ENCODE measurements around the gene GLRA3.
"Not testable (repeated sequence)": the region's sequence is repeated elsewhere in the genome, so short reads cannot be mapped to it uniquely, and the experiment has no call there.

Gene GLRA3
- 0 reads per million in 2 experiments for total RNA-seq

GRCh38 chr4:174828845-174829701 lies at the start of gene GLRA3:
GLRA3 (minus strand) TSS chr4:174829247; CDS start chr4:174828811, 436 bp downstream.
- no peak for DNase-seq (ENCODE audit: low read depth)

DNA sequence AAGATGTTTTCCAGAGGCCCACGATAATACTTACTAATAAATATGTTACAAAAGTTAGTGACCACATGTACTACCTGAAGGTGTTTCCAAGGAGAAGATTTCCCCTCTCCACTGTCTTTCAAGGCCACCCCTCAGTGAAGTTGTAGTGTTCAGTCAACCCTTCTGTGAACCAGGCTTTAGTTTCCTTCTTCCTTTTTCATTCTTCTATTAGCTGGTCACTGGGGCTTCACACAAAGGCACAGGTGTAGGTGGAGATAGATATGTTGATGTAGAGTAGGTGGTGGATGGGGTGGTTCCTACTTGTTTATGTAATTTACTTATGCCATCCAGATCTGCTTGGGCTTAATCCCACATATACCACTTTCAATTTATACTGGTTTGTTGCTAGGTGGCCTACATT lies 45.9 kb upstream of the GLRA3 start:
- no peak for DNase-seq (ENCODE audit: low read depth)

- DNase-seq (ENCODE audit: low read depth), result no peak
Observed at GRCh38 chr4:174873931-174874330, 44.9 kb upstream of the GLRA3 start.

GRCh38 chr4:174873146-174873545 lies 44.1 kb upstream of the GLRA3 start:
- not testable (repeated sequence) for DNase-seq (ENCODE audit: low read depth)

DNA sequence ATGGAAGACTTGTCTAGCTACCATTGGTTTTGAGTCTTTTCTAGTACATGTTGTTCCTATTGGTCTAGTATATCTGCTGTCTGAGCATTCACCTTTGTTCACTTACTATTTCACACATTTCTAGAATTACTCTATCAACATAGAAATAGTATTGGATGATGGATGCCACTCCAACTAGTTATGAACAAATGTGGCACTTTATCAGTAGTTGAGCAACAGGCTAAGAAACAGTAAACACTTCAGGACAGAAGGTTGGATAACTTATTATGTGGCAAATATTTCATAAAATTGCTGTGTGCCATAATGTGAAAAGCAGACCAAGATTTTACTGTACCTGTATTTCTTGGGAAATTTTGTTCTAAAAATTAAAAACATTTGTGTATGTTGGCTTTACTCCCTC lies 42.4 kb upstream of the GLRA3 start:
- no peak for DNase-seq (ENCODE audit: low read depth)

GRCh38 chr4:174870311-174870710 lies 41.3 kb upstream of the GLRA3 start:
- DNase-seq (ENCODE audit: low read depth), result no peak

- no peak for DNase-seq (ENCODE audit: low read depth)
Observed at GRCh38 chr4:174869339-174869738, 40.3 kb upstream of the GLRA3 start.

- no peak for DNase-seq (ENCODE audit: low read depth)
Observed at GRCh38 chr4:174867903-174868302, 38.9 kb upstream of the GLRA3 start.

DNA sequence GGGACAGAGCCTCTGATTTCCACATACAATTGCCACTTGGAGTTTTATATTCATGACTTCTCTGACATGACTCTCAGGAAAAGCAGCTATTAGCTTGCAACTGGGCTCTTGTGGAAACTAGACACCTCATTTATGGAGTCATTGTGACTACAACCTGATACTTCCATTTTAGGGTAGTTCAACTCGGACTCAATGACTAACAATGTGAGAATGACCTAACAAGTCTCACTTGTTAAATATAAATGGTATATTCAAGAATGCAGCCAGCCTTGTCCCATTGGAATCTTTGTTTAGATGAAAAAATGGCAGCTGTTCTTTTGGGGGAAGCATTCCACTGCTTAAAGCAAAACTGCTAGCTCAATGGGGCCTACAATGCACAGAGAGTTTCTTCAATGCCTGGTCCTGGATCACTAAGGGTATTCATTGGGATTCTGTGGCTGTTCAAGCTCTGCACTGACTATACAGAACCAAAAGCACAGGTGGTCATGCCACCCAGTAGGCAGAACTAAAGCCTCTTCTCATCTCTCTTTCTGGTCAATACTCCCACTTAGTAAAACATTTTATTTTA lies 36.5 kb upstream of the GLRA3 start:
- DNase-seq (ENCODE audit: low read depth), result no peak

DNA sequence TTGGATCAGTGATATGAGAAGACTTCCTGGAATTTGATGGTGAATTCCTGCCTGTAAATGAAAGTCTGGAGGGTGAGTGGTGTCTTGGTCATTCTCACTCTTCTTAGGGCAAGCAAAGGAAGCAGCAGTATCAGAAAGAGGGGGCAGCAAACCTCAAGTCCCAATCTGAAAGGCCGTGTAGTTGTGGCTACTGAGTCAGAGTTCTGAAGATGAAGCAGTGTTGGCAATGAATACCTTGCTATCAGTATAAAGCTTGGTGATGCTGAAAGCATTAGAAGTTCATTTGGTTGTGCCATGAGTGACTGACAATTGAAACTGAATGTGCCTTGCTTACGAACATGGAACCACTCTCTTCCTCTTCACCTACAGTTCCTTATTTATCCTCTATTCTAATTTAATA lies 35.0 kb upstream of the GLRA3 start:
- no peak for DNase-seq (ENCODE audit: low read depth)

DNA sequence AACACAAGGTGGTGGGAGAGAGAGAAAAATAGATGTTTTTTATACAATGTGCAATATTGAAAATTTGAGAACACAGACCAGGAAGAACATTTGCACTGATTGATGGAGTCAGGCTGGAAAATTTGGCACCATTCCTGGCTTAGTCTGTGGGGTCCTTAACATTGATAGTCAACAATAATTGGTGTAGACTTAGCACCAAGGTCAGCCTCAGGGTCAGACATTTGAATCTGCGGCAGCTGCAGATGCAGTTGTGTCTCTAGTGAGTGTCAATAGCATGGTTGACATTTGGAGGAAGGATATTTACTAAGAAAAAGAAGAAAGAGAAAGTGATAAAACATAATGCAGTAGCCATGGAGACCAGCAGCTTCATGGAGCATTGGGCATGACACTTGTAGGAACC lies 31.5 kb upstream of the GLRA3 start:
- DNase-seq (ENCODE audit: low read depth), result no peak

- no peak for DNase-seq (ENCODE audit: low read depth)
Observed at GRCh38 chr4:174859904-174860303, 30.9 kb upstream of the GLRA3 start.

DNA sequence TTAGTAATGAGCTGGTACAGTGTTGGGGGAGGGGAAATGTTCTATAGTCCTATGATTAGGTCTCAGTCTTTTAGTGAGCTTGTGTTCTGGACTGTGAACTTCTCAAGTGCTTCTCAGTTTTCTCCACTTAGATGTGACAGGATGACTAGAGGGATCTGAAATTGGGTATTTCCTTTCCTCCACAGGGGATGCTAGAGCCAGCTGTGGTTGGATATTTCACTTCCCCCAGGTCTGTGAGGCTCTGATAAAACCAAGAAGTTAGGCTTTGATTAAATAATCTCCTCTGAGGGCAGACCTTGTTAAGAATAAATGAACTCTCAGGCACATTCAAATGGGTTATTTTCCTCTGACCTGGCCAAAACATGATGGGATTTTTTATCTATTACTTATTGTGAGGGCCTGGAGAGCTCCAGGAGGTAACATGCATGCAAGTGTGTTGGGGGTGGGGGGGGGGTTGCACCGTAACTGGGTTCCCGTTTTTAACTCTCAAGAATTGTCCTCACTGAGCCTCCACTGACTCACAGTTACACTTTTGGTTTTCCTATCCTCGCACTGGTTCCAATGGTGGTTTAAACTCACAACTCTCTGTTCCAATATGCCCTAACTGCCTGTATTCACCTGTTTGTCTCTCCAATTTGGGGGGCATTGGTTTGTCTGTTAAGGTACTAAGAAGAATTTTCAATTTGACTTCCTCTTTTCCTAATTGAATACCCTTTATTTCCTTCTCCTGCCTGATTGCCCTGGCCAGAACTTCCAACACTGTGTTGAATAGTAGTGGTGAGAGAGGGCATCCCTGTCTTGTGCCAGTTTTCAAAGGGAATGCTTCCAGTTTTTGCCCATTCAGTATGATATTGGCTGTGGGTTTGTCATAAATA lies 28.1 kb upstream of the GLRA3 start:
- DNase-seq (ENCODE audit: low read depth), result no peak

DNA sequence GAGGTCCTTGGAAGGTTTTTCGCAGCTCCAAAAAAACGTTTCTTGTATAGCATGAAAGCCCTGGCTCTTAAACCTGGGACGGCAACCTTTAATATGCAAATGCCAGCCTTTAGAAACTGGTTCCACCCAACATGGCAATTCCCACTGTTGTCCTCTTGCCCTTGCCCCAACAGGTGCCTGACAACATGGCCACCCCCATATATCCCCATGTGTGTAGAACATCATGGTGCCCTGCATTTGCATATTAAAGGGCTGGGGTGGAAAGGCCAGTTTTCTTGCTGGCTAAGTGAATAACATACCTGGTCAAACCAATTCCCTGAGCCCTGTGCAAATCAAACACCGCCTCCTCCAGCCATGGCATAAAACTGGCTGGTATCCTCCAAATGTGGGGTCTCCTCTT lies 26.0 kb upstream of the GLRA3 start:
- DNase-seq (ENCODE audit: low read depth), result no peak

DNA sequence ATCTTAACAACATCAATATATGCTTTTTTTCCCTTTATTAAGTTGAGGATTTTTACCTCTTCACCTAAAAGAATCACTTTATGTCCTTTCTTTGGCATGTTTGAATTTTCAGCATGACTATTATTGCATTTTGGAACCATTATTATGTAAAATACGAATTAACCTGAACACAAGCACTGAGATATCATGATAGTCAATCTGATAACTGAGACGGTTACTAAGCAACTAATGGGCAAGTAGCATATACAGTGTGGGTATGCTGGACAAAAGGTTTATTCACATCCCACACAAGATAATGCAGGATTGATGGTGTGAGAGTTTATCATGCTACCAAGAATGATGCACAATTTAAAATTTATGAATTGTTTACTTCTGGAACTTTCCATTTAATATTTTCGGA lies 24.6 kb upstream of the GLRA3 start:
- no peak for DNase-seq (ENCODE audit: low read depth)

DNA sequence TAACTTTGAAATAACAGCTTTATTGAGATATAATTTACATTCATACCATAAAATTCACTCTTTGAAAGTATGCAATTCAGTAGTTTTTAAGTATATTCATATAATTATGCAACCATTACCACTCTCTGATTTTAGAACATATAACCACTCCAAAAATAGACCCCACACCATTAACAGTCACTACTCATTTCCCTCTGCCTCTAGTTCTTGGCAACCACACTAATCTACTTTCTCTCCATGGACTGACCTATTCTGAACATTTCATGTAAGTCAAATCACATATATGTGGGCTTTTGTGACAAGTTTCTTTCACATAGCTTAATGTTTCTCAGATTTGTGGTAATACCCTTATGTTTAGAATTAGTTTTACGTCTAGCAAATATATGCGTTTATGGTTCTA lies 19.5 kb upstream of the GLRA3 start:
- DNase-seq (ENCODE audit: low read depth), result no peak

DNA sequence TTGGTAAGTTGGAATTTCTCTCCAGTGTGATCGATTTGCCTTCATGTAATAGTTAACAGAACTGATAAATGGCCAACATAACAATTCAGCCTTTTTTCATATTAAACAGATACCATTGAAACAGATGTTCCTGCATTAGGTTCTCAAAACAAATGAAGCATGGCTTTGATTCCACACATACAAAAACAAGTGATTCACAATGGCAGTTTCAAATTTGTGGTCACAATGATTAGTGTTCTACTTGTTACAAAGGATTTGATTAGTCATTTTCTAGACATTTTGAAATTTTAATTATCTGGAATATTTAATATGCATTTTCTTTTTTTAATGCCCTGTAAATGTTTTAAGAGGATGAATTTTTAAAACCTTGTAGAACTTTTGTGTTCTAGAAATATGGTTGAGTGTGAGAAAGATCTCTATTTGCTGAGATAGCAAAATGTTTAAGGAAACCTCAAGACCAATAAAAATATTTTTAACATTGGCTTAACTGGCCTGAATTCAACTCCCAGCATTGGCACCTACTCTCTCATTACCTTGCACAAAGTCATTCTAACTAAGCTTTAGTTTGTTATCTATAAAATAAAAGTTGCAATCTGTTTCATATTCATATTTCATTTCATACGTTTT lies 18.9 kb upstream of the GLRA3 start:
- DNase-seq (ENCODE audit: low read depth), result no peak

GRCh38 chr4:174835536-174835935 lies 6.5 kb upstream of the GLRA3 start:
- DNase-seq (ENCODE audit: low read depth), result no peak

DNA sequence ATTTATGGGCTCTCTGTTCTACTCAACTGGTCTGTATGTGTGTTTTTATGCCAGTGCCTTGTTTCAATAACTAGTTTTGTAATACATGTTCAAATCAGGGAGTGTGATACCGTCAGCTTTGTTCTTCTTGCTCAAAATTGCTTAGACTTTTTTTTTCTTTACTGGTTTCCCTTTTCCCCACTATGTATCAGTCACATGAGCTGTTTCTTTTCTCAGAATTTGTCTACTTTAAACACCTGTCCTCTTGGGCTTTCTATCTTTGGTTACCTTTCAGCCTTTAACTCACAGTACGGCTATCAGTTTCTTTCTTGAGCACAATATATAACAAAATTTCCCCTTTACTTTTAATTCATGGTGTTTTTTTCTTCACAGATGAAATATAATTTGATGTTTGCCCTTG lies 5.4 kb upstream of the GLRA3 start:
- no peak for DNase-seq (ENCODE audit: low read depth)

DNA sequence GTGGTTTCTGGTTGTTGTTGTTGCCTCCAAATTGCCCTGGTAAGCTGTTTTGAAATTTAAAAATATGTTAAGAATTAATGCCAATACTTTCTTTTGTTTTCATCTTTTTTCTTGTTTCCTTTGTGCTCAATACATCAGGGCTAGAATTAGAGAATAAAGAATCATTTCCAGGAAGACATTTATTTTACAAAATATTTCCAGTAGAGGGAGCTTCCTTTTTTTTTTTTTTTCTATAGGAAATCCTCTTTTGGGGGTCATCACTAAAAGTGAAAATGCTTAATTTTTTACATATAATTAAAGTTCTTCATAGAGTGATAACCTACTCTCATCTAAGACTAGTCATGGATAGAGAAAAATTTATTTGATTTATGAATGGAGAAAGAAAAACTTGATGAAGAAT lies 2.4 kb downstream of the GLRA3 start:
- DNase-seq (ENCODE audit: low read depth), result no peak

- DNase-seq (ENCODE audit: low read depth), result no peak
Observed at GRCh38 chr4:174815282-174815681, 13.8 kb downstream of the GLRA3 start.

DNA sequence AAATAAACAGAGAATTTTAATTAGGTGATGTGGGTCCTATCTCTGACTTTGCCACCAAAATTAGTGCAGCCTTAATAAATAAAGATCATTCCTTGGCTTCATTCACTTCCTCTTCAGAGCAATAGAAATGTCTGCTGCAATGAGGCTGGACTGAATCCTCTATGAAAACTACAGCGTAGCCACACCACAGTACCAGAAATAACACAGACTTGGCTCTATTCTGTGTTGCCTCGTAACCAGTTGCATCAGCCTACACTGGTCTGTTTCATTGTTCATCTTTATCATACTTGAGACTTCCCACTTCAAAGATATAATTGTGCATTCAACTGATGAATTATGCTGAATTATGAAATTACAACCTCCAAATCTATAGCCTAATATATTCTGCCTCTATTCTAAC lies 15.8 kb downstream of the GLRA3 start:
- no peak for DNase-seq (ENCODE audit: low read depth)
